Tibial nerve (tissue), 4 donors: ENCODE results near the gene KPNA6.

Experiments
- CTCF ChIP-seq, 5 experiments: fragments of 200-600 bp in 3 of 5; fragments of 450-650 bp in 2 of 5; sonication (generic) in 3 of 5; IDR thresholded peaks; one replicate each; pipeline ENCODE4 v1.5.1; 2016 to 2019; ENCODE audit warnings: antibody characterized with exemption in 5 of 5, mild to moderate bottlenecking in 3 of 5, moderate library complexity in 2 of 5
- EP300 ChIP-seq, 2 donors: sonication (generic); formaldehyde crosslinking; IDR thresholded peaks; one replicate each; pipeline ENCODE4 v1.6.1; 2017; ENCODE audit warnings: antibody characterized with exemption in 2 of 2, mild to moderate bottlenecking in 1 of 2
- POLR2A ChIP-seq, 2 donors: fragments of 450-650 bp; IDR thresholded peaks; one replicate each; pipeline ENCODE4 v1.6.1; 2017; ENCODE audit warnings: antibody characterized with exemption in 2 of 2, mild to moderate bottlenecking in 2 of 2, moderate library complexity in 2 of 2

DNA sequence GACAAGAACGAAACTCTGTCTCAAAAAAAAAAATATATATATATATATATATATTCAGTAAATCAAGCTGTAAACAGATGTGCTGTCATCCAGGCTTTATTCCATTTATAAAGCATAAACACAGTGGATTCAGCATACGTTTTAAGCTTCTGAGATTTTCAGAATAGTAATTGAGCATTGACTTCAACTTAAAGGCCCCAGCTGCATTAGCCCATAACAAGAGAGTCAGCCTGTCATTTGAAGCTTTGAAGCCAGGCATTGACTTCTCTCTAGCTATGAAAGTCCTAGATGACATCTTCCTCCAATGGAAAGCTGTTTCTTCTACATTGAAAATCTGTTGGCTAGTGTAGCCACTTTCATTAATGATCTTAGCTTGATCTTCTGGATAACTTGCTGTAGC, 6.6 kb downstream of the KPNA6 start:
- TF ChIP-seq CTCF (IDR thresholded peaks at IDR 0.05) (no peak), EP300 (IDR thresholded peaks at IDR 0.05) (no peak), POLR2A (IDR thresholded peaks at IDR 0.05) (no peak)
